OCI-M1 (cell line): Measurements from ENCODE around the gene ANKRD27.
"Not testable (repeated sequence)": the region's sequence is repeated elsewhere in the genome, so short reads cannot be mapped to it uniquely, and the experiment has no call there.

Source experiments
- DNase-seq: peaks from one replicate; lab custom pipeline; 2025; lab: John Stamatoyannopoulos, UW

ANKRD27 gene

DNA sequence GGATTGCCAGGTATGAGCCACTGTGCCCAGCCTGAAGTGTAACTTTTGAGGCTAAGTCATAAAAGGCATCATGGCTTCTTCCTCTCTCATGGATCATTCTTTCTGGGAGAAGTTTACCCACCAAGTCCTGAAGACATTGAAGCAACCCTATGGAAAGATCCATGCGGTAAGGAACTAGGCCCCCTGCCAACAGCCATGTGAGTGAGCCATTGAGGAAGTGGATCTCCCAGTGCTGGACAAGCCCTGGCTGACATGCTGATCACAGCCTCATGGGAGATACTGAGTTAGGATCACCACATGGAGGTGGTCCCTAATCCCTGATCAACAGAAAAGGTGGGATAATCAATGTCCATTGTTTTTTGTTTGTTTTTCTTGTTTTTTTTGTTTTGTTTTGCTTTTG lies 13.3 kb upstream of the ANKRD27 start:
- DNase-seq: peak; percentile 36

GRCh38 chr19:32687681-32688080 lies 12.7 kb upstream of the ANKRD27 start:
- peak; percentile 53 for DNase-seq

GRCh38 chr19:32686847-32687475 lies 12.0 kb upstream of the ANKRD27 start:
- no peak for DNase-seq

DNA sequence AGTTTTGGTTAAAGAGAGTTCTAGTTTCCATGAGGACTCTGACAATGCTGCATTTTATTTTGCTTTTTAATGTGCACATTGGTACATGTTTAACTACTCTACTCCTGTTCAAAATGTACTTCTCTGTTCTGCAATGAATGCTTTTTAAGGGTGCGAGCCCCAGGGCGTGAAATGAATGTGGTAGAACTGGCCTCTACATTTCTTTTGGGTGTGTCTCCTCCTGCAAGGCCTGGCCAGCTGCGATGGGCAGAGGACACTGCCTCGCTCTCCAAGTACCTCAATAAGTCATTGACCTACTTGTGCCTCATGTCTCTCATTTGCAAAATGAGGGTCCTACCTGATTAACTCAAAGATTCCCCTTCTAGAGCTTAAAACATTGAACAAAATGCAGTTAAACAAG lies 7.3 kb upstream of the ANKRD27 start:
- no peak for DNase-seq

DNA sequence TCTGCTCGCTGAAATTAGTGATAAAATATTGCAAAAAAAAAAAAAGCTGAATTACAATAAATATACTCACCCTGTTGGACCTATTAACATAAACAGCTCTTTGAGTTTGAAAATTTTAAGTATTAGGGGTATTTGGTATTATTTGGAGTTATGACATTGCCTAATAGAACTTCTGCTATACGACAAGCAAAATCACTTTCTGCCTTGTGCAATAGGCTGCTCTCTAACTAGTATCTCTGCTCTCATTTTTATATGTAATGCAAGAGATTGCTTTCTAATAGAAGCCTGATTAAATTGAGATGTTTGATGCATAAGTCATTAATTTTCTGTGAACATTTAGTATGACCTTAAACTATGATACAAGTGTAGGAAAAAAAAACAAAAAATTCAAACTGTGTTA lies 6.0 kb upstream of the ANKRD27 start:
- no peak for DNase-seq

DNA sequence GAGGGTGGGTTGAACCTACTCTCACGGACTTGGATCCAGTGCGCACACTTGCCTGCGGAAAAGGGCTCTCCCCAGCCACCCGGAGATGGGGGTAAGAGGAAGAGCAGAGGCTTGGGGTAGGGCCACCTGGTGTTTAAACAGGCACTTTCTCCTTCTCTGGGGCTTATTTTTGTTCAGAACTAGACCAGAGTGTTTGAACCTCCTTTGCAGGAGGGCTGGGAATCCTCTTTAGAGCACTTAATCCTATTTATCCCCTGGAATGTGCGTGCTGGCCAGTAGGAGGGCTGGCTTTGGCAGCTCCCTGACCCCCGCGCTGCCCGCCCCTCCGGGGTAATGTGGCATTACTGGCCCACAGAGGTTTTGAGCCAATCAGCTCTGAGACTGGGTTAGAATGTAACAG lies 2.7 kb upstream of the ANKRD27 start:
- peak; percentile 16 for DNase-seq

- no peak for DNase-seq
These were observed 1.9 kb upstream of the ANKRD27 start for GRCh38 chr19:32676895-32677359.

DNA sequence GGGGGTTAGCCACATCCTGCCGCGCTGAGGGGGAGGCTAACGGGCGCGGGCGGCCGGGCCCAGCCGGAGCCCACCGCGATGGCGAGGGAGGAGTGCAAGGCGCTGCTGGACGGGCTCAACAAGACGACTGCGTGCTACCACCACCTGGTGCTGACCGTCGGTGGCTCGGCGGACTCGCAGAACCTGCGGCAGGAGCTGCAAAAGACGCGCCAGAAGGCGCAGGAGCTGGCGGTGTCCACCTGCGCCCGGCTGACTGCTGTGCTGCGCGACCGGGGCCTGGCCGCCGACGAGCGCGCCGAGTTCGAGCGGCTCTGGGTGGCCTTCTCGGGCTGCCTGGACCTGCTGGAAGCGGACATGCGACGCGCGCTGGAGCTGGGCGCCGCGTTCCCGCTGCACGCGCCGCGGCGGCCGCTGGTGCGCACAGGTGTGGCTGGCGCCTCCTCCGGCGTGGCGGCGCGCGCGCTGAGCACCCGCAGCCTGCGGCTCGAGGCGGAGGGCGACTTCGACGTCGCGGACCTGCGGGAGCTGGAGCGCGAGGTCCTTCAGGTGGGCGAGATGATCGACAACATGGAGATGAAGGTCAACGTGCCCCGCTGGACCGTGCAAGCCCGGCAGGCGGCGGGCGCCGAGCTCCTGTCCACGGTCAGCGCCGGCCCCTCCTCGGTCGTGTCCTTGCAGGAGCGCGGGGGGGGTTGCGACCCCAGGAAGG lies 1.4 kb upstream of the ANKRD27 start:
- peak; percentile 48 for DNase-seq

DNA sequence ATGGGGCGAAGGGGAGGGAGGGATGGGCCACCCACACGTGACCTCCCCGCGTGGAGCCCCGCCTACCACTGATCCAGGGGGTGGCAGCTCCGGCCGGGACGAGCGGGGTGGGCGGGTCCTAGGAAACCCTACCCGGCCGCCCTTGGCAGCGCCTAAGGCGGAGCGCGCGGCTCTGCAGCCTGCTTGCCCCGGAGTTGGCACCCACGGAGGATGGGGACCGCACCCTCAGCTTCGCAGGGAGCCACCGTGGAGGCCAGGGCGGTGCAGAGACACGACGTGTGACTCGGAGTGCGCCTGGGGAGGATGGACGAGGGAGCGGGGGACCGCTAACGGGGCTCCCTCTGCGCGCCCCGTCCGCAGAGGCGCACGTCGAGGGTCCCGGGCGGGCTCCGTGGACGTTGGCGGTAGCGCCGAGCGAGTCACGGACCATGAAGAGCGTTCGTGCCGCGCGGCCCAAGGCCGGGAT lies 773 bp upstream of the ANKRD27 start, which contains the start of gene RGS9BP:
Gene RGS9BP (plus strand): TSS at position 129 of the 466 bp plus-strand sequence. CDS start 416 bp downstream, outside the sequence.
- DNase-seq: peak; percentile 84

DNA sequence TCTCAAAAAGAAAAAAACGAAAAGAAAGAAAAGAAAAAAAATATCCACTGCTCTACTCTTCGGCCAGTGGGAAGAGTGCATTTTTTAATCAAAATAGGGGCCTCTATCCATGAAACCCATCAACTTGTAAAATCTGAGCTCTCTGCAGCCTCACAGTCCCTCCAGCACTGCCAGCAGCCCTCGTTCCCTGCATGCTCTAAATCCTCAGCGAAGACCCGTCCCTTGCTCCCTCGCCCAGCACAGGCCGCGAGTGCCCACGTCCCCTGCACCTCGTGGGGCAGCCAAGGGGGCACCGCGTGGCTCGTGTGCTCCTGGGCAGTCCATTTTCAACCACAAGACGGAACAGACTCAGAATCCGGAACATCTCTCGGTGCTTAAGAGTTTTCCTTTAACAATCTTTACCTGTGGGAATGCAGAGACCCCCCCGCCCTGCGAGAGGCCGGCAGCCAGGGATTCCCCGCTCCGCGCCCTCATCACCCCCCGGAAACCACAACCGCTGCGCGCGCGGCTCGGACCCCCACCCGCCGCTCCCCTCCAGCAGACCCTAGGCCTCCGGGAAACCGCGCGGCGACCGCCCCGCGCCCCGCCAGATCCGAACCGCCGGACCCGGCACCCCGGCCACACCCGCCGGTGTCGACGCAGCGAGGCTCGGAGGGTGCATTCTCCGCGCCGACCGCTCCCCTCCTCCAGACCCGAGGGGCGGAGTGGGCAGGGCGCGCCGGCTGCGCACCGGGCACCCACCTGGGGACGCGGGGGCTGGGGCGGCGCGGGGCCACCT lies 638 bp downstream of the ANKRD27 start:
- DNase-seq: peak; percentile 58

- peak; percentile 57 for DNase-seq
These were observed 1.4 kb downstream of the ANKRD27 start for GRCh38 chr19:32673573-32673972.

GRCh38 chr19:32672841-32673240 lies 2.1 kb downstream of the ANKRD27 start:
- peak; percentile 71 for DNase-seq

- peak; percentile 99 for DNase-seq
These were observed 2.9 kb downstream of the ANKRD27 start for GRCh38 chr19:32671883-32672593.

GRCh38 chr19:32669310-32669709 lies 5.7 kb downstream of the ANKRD27 start:
- no peak for DNase-seq

GRCh38 chr19:32666084-32666483 lies 8.9 kb downstream of the ANKRD27 start:
- no peak for DNase-seq

DNA sequence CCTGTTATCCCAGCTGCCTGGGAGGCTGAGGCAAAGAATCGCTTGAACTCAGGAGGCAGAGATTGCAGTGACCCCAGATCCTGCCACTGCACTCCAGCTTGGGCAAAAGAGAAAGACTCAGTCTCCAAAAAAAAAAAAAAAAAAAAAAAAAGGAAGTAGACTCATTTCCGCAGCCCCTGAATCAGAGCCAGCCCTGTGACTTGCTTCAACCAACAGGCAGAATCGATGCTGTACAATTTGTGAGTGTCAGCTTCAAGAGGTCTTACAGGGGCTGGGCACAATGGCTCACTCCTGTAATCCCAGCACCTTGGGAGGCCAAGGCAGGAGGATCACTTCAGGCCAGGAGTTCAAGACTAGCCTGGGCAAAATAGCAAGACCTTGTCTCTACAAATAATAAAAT lies 12.8 kb downstream of the ANKRD27 start:
- DNase-seq: peak; percentile 82

GRCh38 chr19:32661318-32661717 lies 13.7 kb downstream of the ANKRD27 start:
- no peak for DNase-seq

GRCh38 chr19:32658527-32658926 lies 16.5 kb downstream of the ANKRD27 start:
- no peak for DNase-seq

DNA sequence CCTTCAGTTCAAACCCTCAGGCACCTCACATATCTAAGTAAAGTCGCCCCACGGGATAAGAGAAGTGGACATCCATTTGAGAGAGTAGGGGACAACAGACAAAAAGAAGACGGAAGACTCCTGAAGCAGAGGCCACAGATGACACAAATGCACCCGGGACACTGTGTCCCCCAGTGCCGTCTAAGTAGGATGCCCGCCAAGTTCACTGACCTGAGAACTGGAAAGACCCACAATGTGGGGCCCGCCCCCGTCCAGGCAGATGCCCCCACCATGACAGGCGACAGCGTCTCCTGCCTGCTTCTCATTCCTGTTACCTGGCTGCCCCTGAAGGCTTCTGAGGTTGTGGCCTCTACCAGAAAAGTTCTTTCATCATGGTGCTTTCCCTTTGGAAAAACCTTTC lies 16.9 kb downstream of the ANKRD27 start:
- no peak for DNase-seq

DNA sequence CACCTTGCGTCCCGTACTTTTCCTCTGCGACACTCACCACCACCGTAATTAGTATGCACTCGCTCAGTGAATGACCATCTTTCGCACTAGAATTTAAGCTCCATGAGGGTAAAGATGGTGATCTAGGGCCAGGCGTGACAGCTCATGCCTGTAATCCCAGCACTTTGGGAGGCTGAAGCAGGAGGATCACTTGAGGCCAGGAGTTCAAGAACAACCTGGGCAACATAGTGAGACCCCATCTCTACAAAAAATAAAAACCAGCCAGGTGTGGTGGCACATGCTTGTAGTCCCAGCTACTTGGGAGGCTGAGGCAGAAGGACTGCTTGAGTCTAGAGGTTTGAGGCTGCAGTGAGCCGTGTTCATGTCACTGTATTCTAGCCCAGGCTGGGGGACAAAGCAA lies 18.6 kb downstream of the ANKRD27 start:
- not testable (repeated sequence) for DNase-seq

- no peak for DNase-seq
These were observed 21.4 kb downstream of the ANKRD27 start for GRCh38 chr19:32653599-32653915.
